ENCODE results near the gene CACNA1S. TPM values are rescaled to one million over a fixed set of nuclear protein-coding genes. Genes with fewer than 3 reads are reported as not detected.

Gene CACNA1S
- polyA plus RNA-seq, 1 experiment = not detected

- CTCF ChIA-PET = interaction anchor here (1.3 kb wide), 1 partner anchor 26 kb away, joined by 3 read pairs; no protein-coding TSS in a partner anchor
- no peak for TF ChIP-seq CTCF (IDR thresholded peaks at IDR 0.05; ENCODE audit: insufficient read depth, low read depth, low read length)
- peaks cover 3% of the 10 kb centered on the region; the same call in 1 of the 2 replicates for H3K27me3 ChIP-seq (ENCODE audit: control insufficient read depth, insufficient read depth, low read length)
- POLR2A ChIA-PET = no interaction called here
- DNase-seq (ENCODE audit: low read depth) = no peak
- H3K4me3 ChIP-seq (ENCODE audit: low read depth, low read length) = no peak overlapping the region
- no peaks in the 10 kb centered on the region for H3K36me3 ChIP-seq (ENCODE audit: control insufficient read depth, insufficient read depth, low read length)
Measured at GRCh38 chr1:201111672-201112071, 554 bp downstream of the CACNA1S start.

- Histone ChIP-seq H3K36me3 (ENCODE audit: control insufficient read depth, insufficient read depth, low read length) (no peaks in the 10 kb centered on the region), H3K27me3 (ENCODE audit: control insufficient read depth, insufficient read depth, low read length) (peaks cover 3% of the 10 kb centered on the region; the same call in 1 of the 2 replicates), H3K4me3 (ENCODE audit: low read depth, low read length) (no peak overlapping the region)
- ChIA-PET POLR2A (no interaction called here), CTCF (interaction anchor here (1.3 kb wide), 1 partner anchor 26 kb away, joined by 3 read pairs; no protein-coding TSS in a partner anchor)
- DNase-seq (ENCODE audit: low read depth) = no peak
- no peak for TF ChIP-seq CTCF (IDR thresholded peaks at IDR 0.05; ENCODE audit: insufficient read depth, low read depth, low read length)
Measured at GRCh38 chr1:201111156-201111555, 1.1 kb downstream of the CACNA1S start.

- ChIA-PET CTCF (interaction anchor here (1.3 kb wide), 1 partner anchor 25 kb away, joined by 3 read pairs; no protein-coding TSS in a partner anchor), POLR2A (no interaction called here)
- peaks cover 3% of the 10 kb centered on the region; the same call in 1 of the 2 replicates for H3K27me3 ChIP-seq (ENCODE audit: control insufficient read depth, insufficient read depth, low read length)
- DNase-seq (ENCODE audit: low read depth) = no peak
- H3K36me3 ChIP-seq (ENCODE audit: control insufficient read depth, insufficient read depth, low read length) = no peaks in the 10 kb centered on the region
- TF ChIP-seq CTCF (IDR thresholded peaks at IDR 0.05; ENCODE audit: insufficient read depth, low read depth, low read length) = no peak
- no peak overlapping the region for H3K4me3 ChIP-seq (ENCODE audit: low read depth, low read length)
Measured at GRCh38 chr1:201110616-201111015, 1.6 kb downstream of the CACNA1S start.

GRCh38 chr1:201110138-201110537, 2.1 kb downstream of the CACNA1S start:
- no peak overlapping the region for H3K4me3 ChIP-seq (ENCODE audit: low read depth, low read length)
- no peaks in the 10 kb centered on the region for H3K36me3 ChIP-seq (ENCODE audit: control insufficient read depth, insufficient read depth, low read length)
- H3K27me3 ChIP-seq (ENCODE audit: control insufficient read depth, insufficient read depth, low read length) = peaks cover 3% of the 10 kb centered on the region; the same call in 1 of the 2 replicates
- POLR2A ChIA-PET = no interaction called here
- no peak for TF ChIP-seq CTCF (IDR thresholded peaks at IDR 0.05; ENCODE audit: insufficient read depth, low read depth, low read length)
- CTCF ChIA-PET = no interaction called here
- no peak for DNase-seq (ENCODE audit: low read depth)

GRCh38 chr1:201109651-201110050, 2.6 kb downstream of the CACNA1S start:
- no peak overlapping the region for H3K4me3 ChIP-seq (ENCODE audit: low read depth, low read length)
- ChIA-PET CTCF (no interaction called here), POLR2A (no interaction called here)
- H3K27me3 ChIP-seq (ENCODE audit: control insufficient read depth, insufficient read depth, low read length) = peaks cover 3% of the 10 kb centered on the region; the same call in 1 of the 2 replicates
- no peak for DNase-seq (ENCODE audit: low read depth)
- no peaks in the 10 kb centered on the region for H3K36me3 ChIP-seq (ENCODE audit: control insufficient read depth, insufficient read depth, low read length)
- TF ChIP-seq CTCF (IDR thresholded peaks at IDR 0.05; ENCODE audit: insufficient read depth, low read depth, low read length) = no peak

Measured in BJ (cell line).